SK-N-SH treated with all-trans-retinoic acid at 6 μM for 48 hours (cell line): ENCODE measurements around the gene PCLO.

Source experiments
- ATAC-seq: fragments of 200-7000 bp; cut with Tn5 transposase; 3 replicates; pipeline ENCODE4 v1.9.1; 2020; ENCODE audit warnings: mild to moderate bottlenecking, moderate library complexity
- BACH2 ChIP-seq: fragments of 250-450 bp; sonication (Bioruptor Pico); IDR thresholded peaks from 2 replicates; pipeline ENCODE4 v1.9.0; 2021; ENCODE audit warnings: mild to moderate bottlenecking, borderline replicate concordance
- CSRNP3 ChIP-seq: fragments of 250-450 bp; sonication (Bioruptor Pico); IDR thresholded peaks from 2 replicates; pipeline ENCODE4 v1.5.1; 2021; ENCODE audit warnings: mild to moderate bottlenecking, moderate library complexity
- ESRRG ChIP-seq: fragments of 250-450 bp; sonication (Bioruptor Pico); IDR thresholded peaks from 2 replicates; pipeline ENCODE4 v1.6.1; 2021; ENCODE audit warnings: mild to moderate bottlenecking
- ISL1 ChIP-seq: fragments of 250-450 bp; sonication (Bioruptor Pico); IDR thresholded peaks from 2 replicates; pipeline ENCODE4 v2.1.2; 2022; ENCODE audit warnings: mild to moderate bottlenecking, moderate library complexity
- OSR1 ChIP-seq: fragments of 250-450 bp; sonication (Bioruptor Pico); IDR thresholded peaks from 2 replicates; pipeline ENCODE4 v1.8.0; 2022; ENCODE audit warnings: moderate library complexity, mild to moderate bottlenecking, inconsistent platforms
- PATZ1 ChIP-seq: fragments of 250-450 bp; sonication (Bioruptor Pico); IDR thresholded peaks from 2 replicates; pipeline ENCODE4 v1.8.0; 2020; ENCODE audit warnings: mild to moderate bottlenecking, moderate library complexity, borderline replicate concordance
- RARB ChIP-seq: fragments of 250-450 bp; sonication (Bioruptor Pico); IDR thresholded peaks from 2 replicates; pipeline ENCODE4 v1.8.0; 2021; ENCODE audit warnings: mild to moderate bottlenecking, moderate library complexity
- SNAI2 ChIP-seq: fragments of 250-450 bp; sonication (Bioruptor Pico); IDR thresholded peaks from 2 replicates; pipeline ENCODE4 v1.5.0; 2020; ENCODE audit warnings: mild to moderate bottlenecking, moderate library complexity
- TOX ChIP-seq: fragments of 250-450 bp; sonication (Bioruptor Pico); IDR thresholded peaks from 2 replicates; pipeline ENCODE4 v1.8.0; 2021; ENCODE audit warnings: mild to moderate bottlenecking, moderate library complexity, borderline replicate concordance
- ZC3H10 ChIP-seq: fragments of 250-450 bp; sonication (Bioruptor Pico); IDR thresholded peaks from 2 replicates; pipeline ENCODE4 v1.5.1; 2021; ENCODE audit warnings: mild to moderate bottlenecking, moderate library complexity
- ZFP3 ChIP-seq: fragments of 250-450 bp; sonication (Bioruptor Pico); IDR thresholded peaks from 2 replicates; pipeline ENCODE4 v1.5.0; 2020; ENCODE audit warnings: mild to moderate bottlenecking, moderate library complexity
- ZFP30 ChIP-seq: fragments of 450-650 bp; formaldehyde crosslinking; IDR thresholded peaks from 2 replicates; pipeline ENCODE4 v1.5.0; 2022; ENCODE audit warnings: mild to moderate bottlenecking, moderate library complexity
- ZNF565 ChIP-seq: fragments of 450-650 bp; formaldehyde crosslinking; conservative IDR thresholded peaks from 2 replicates; pipeline ENCODE4 v1.5.0; 2020; ENCODE audit warnings: low read depth, mild to moderate bottlenecking, moderate library complexity
- ZNF70 ChIP-seq: fragments of 450-650 bp; formaldehyde crosslinking; IDR thresholded peaks from 2 replicates; pipeline ENCODE4 v1.5.0; 2020; ENCODE audit warnings: mild to moderate bottlenecking, moderate library complexity
- TF ChIP-seq, protein P1 (sequence below): fragments of 250-450 bp; sonication (Bioruptor Pico); IDR thresholded peaks from 2 replicates; pipeline ENCODE4 v1.5.0; 2020; ENCODE audit warnings: mild to moderate bottlenecking, moderate library complexity
- TF ChIP-seq, protein P2 (sequence below): fragments of 250-450 bp; sonication (Bioruptor Pico); IDR thresholded peaks from 2 replicates; pipeline ENCODE4 v1.5.1; 2020; ENCODE audit warnings: low read depth, mild to moderate bottlenecking, moderate library complexity
- TF ChIP-seq, protein P3 (sequence below): fragments of 250-450 bp; sonication (Bioruptor Pico); IDR thresholded peaks from 2 replicates; pipeline ENCODE4 v1.8.0; 2021; ENCODE audit warnings: low read depth, mild to moderate bottlenecking, moderate library complexity, borderline replicate concordance

Gene PCLO

DNA sequence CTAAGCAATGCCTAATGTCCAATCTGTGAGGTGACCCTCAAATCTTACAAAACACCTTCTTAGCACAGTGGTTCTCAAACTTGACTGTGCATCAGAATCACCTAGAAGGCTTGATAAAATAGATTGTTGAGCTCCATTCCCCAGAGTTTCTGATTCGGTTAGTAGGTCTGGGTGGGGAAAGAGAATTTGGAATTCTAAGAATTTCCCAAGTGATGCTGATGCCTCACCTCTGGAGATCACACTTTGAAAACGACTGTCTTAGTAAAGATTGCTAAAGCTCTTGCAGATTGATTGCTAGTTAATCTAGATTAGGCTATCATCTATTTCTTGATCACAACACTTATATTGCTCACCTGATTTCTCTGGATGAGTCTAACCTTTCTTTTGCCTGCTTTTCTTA, 126.6 kb downstream of the PCLO start:
- no peak for TF ChIP-seq ZC3H10
- no peak for TF ChIP-seq PATZ1
- TF ChIP-seq, protein P1, sequence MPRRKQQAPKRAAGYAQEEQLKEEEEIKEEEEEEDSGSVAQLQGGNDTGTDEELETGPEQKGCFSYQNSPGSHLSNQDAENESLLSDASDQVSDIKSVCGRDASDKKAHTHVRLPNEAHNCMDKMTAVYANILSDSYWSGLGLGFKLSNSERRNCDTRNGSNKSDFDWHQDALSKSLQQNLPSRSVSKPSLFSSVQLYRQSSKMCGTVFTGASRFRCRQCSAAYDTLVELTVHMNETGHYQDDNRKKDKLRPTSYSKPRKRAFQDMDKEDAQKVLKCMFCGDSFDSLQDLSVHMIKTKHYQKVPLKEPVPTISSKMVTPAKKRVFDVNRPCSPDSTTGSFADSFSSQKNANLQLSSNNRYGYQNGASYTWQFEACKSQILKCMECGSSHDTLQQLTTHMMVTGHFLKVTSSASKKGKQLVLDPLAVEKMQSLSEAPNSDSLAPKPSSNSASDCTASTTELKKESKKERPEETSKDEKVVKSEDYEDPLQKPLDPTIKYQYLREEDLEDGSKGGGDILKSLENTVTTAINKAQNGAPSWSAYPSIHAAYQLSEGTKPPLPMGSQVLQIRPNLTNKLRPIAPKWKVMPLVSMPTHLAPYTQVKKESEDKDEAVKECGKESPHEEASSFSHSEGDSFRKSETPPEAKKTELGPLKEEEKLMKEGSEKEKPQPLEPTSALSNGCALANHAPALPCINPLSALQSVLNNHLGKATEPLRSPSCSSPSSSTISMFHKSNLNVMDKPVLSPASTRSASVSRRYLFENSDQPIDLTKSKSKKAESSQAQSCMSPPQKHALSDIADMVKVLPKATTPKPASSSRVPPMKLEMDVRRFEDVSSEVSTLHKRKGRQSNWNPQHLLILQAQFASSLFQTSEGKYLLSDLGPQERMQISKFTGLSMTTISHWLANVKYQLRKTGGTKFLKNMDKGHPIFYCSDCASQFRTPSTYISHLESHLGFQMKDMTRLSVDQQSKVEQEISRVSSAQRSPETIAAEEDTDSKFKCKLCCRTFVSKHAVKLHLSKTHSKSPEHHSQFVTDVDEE (CRISPR knock-in tag): no peak
- no peak for TF ChIP-seq BACH2
- no peak for TF ChIP-seq OSR1 (CRISPR knock-in tag)
- no peak for TF ChIP-seq SNAI2
- TF ChIP-seq, protein P2, sequence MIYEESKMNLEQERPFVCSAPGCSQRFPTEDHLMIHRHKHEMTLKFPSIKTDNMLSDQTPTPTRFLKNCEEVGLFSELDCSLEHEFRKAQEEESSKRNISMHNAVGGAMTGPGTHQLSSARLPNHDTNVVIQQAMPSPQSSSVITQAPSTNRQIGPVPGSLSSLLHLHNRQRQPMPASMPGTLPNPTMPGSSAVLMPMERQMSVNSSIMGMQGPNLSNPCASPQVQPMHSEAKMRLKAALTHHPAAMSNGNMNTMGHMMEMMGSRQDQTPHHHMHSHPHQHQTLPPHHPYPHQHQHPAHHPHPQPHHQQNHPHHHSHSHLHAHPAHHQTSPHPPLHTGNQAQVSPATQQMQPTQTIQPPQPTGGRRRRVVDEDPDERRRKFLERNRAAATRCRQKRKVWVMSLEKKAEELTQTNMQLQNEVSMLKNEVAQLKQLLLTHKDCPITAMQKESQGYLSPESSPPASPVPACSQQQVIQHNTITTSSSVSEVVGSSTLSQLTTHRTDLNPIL (CRISPR knock-in tag): no peak
- no peak for TF ChIP-seq ZNF70 (CRISPR knock-in tag)
- no peak for TF ChIP-seq TOX
- no peak for TF ChIP-seq ZFP3 (CRISPR knock-in tag)
- TF ChIP-seq CSRNP3 (CRISPR knock-in tag): no peak
- no peak for TF ChIP-seq ZFP30
- no peak for TF ChIP-seq RARB (CRISPR knock-in tag)
- TF ChIP-seq, protein P3, sequence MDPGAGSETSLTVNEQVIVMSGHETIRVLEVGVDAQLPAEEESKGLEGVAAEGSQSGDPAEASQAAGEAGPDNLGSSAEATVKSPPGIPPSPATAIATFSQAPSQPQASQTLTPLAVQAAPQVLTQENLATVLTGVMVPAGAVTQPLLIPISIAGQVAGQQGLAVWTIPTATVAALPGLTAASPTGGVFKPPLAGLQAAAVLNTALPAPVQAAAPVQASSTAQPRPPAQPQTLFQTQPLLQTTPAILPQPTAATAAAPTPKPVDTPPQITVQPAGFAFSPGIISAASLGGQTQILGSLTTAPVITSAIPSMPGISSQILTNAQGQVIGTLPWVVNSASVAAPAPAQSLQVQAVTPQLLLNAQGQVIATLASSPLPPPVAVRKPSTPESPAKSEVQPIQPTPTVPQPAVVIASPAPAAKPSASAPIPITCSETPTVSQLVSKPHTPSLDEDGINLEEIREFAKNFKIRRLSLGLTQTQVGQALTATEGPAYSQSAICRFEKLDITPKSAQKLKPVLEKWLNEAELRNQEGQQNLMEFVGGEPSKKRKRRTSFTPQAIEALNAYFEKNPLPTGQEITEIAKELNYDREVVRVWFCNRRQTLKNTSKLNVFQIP (CRISPR knock-in tag): no peak
- ATAC-seq: no peak

DNA sequence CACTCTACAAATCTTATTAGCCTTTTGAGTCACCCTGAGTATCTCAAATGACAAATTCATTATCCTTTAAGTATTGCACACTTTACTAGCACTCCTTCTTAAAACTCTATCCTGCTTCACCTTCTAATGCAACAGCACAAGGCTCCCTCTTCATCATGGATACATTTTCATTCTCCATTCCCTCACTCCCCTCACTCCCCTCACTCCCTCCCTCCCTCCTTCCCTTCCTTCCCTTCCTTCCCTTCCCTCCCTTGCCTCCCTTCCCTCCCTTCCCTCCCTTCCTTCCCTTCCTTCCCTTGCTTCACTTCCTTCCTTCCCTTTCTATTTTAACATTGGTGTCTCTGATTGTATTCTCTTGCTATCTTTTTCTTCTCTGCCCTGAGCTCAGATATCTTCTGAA, 130.5 kb downstream of the PCLO start:
- TF ChIP-seq ZNF565 (CRISPR knock-in tag) (no peak), OSR1 (CRISPR knock-in tag) (no peak), SNAI2 (no peak), ESRRG (CRISPR knock-in tag) (no peak), ISL1 (CRISPR knock-in tag) (no peak), ZFP3 (CRISPR knock-in tag) (no peak)
- TF ChIP-seq, protein P2 (CRISPR knock-in tag): no peak
- TF ChIP-seq, protein P1 (CRISPR knock-in tag): no peak
- no peak for ATAC-seq
